CD14-positive monocyte (primary cell): ENCODE data around the gene SERPINF2. TPM values are rescaled to one million over a fixed set of nuclear protein-coding genes. Genes with fewer than 3 reads are reported as not detected.

Experiments used
- DNase-seq, 3 donors: peaks; one replicate each; pipeline ENCODE4 v3.0.0-alpha.2; 2011 to 2022
- H2AFZ ChIP-seq: 2 replicates; pipeline ENCODE4 v1.6.0; 2012; ENCODE audit warnings: mild to moderate bottlenecking, low read depth, low read length, inconsistent platforms; ENCODE audit not compliant: insufficient read depth, poor library complexity, severe bottlenecking
- H3K27ac ChIP-seq, 2 donors: 1 replicate in 1 of 2; 2 replicates in 1 of 2; pipeline ENCODE4 v1.5.1; 2012 to 2013; ENCODE audit warnings: low read length in 2 of 2, control low read depth in 1 of 2, inconsistent platforms in 1 of 2, low read depth in 1 of 2, mild to moderate bottlenecking in 1 of 2
- H3K27me3 ChIP-seq, 2 donors: one replicate each; pipeline versions ENCODE4 v1.6.0 to v1.6.1; 2011 to 2013; ENCODE audit warnings: low read length in 2 of 2; ENCODE audit not compliant: control insufficient read depth in 2 of 2, insufficient read depth in 2 of 2
- H3K36me3 ChIP-seq, 2 donors: replicated peaks in 1 of 2; 1 replicate in 1 of 2; 2 replicates in 1 of 2; pipeline versions ENCODE4 v1.5.1 to v1.6.1; 2012 to 2013; ENCODE audit warnings: low read length in 2 of 2, control low read depth in 1 of 2, inconsistent platforms in 1 of 2, mild to moderate bottlenecking in 1 of 2; ENCODE audit not compliant: insufficient read depth in 2 of 2, control insufficient read depth in 1 of 2
- H3K4me1 ChIP-seq, 2 donors: 1 replicate in 1 of 2; 2 replicates in 1 of 2; pipeline versions ENCODE4 v1.5.1 to v1.6.1; 2012 to 2013; ENCODE audit warnings: low read length in 2 of 2, control low read depth in 1 of 2, inconsistent platforms in 1 of 2, mild to moderate bottlenecking in 1 of 2, moderate library complexity in 1 of 2; ENCODE audit not compliant: insufficient read depth in 2 of 2, control insufficient read depth in 1 of 2
- H3K4me2 ChIP-seq: replicated peaks from 2 replicates; pipeline ENCODE3; 2012; ENCODE audit warnings: low read length, moderate library complexity, mild to moderate bottlenecking; ENCODE audit not compliant: poor library complexity, severe bottlenecking; ENCODE audit errors: extremely low read depth
- H3K4me3 ChIP-seq, 3 experiments: fragments of 200-600 bp in 1 of 3; sonication (generic) in 1 of 3; replicated peaks in 1 of 3; 1 replicate in 2 of 3; 2 replicates in 1 of 3; pipeline ENCODE4 v1.5.1; 2011 to 2013; ENCODE audit warnings: low read length in 3 of 3, mild to moderate bottlenecking in 3 of 3, control low read depth in 2 of 3, low read depth in 2 of 3, inconsistent platforms in 1 of 3, moderate library complexity in 1 of 3
- H3K79me2 ChIP-seq: 2 replicates; pipeline ENCODE4 v1.6.0; 2012; ENCODE audit warnings: mild to moderate bottlenecking, control low read depth, inconsistent platforms, low read length, moderate library complexity; ENCODE audit not compliant: insufficient read depth
- H3K9ac ChIP-seq: 2 replicates; pipeline ENCODE4 v1.6.0; 2017; ENCODE audit warnings: low read length, mild to moderate bottlenecking; ENCODE audit not compliant: insufficient read depth, poor library complexity, severe bottlenecking
- H3K9me3 ChIP-seq, 2 donors: replicated peaks in 1 of 2; 1 replicate in 1 of 2; 2 replicates in 1 of 2; pipeline versions ENCODE4 v1.5.1 to v1.6.1; 2012 to 2013; ENCODE audit warnings: low read length in 2 of 2, control low read depth in 1 of 2; ENCODE audit not compliant: control insufficient read depth in 1 of 2, insufficient read depth in 1 of 2
- H4K20me1 ChIP-seq: 2 replicates; pipeline ENCODE4 v1.6.0; 2012; ENCODE audit warnings: mild to moderate bottlenecking, low read length, control low read depth, moderate library complexity; ENCODE audit not compliant: insufficient read depth
- H3K27ac Mint-ChIP-seq, 7 donors: one replicate each; pipeline ENCODE4 v1.8.0; 2020; ENCODE audit warnings: mild to moderate bottlenecking in 7 of 7, mixed read lengths in 7 of 7, moderate library complexity in 6 of 7, inconsistent platforms in 2 of 7
- H3K27me3 Mint-ChIP-seq, 3 donors: one replicate each; pipeline ENCODE4 v1.8.0; 2021 to 2022; ENCODE audit warnings: low read depth in 3 of 3, mild to moderate bottlenecking in 3 of 3, mixed read lengths in 3 of 3, moderate library complexity in 3 of 3, inconsistent platforms in 1 of 3
- H3K36me3 Mint-ChIP-seq, 2 donors: one replicate each; pipeline ENCODE4 v1.8.0; 2020; ENCODE audit warnings: mixed read lengths in 2 of 2, inconsistent platforms in 1 of 2, mild to moderate bottlenecking in 1 of 2
- H3K4me1 Mint-ChIP-seq: one replicate; pipeline ENCODE4 v1.8.0; 2020; ENCODE audit warnings: mild to moderate bottlenecking, mixed read lengths
- H3K4me3 Mint-ChIP-seq, 2 donors: one replicate each; pipeline ENCODE4 v1.8.0; 2020; ENCODE audit warnings: mild to moderate bottlenecking in 2 of 2, mixed read lengths in 2 of 2, moderate library complexity in 1 of 2
- H3K9me3 Mint-ChIP-seq, 7 donors: one replicate each; pipeline ENCODE4 v1.8.0; 2020 to 2022; ENCODE audit warnings: mixed read lengths in 7 of 7, mild to moderate bottlenecking in 6 of 7, moderate library complexity in 6 of 7, inconsistent platforms in 2 of 7
- WGBS: methylation state at CpG from one replicate; pipeline ENCODE4 v1.1.5; 2013; ENCODE audit warnings: missing lambda C conversion rate; ENCODE audit not compliant: insufficient coverage; 5-methylcytosine and 5-hydroxymethylcytosine counted together
- intact Hi-C, 2 donors: fragments of 100-400 bp; cut with micrococcal nuclease; formaldehyde crosslinking; loops; one replicate each; pipeline versions ENCODE4 v1.15.0 to v1.15.1; 2023
- polyA plus RNA-seq, 3 donors: library from polyadenylated mRNA; depleted of rRNA in 1 of 3; unstranded in 2 of 3; stranded (reverse) in 1 of 3; fragments of 300-500 nt in 2 of 3; fragments of >200 nt in 1 of 3; fragmentation: Illumina TruSeq in 2 of 3; gene quantifications; 1 replicate in 2 of 3; 2 replicates in 1 of 3; pipeline ENCODE4 v1.2.3, GENCODE V29; 2012 to 2021
- TF ChIP-seq, protein P1 (sequence below): fragments of 200-600 bp; IDR thresholded peaks from one replicate; pipeline ENCODE4 v1.8.0; 2022; ENCODE audit warnings: antibody characterized with exemption, mild to moderate bottlenecking

Gene SERPINF2
- polyA plus RNA-seq, 3 donors = 0.75 to 1.5 (median 0.79) TPM

- Mint-ChIP-seq H3K4me3 (no peak overlapping the region), H3K27ac (no peak overlapping the region), H3K9me3 (no peaks in the 10 kb centered on the region), H3K36me3 (peaks cover 0 to 2% of the 10 kb centered on the region in 2 donors), H3K27me3 (peaks cover 0 to 5% (median 0%) of the 10 kb centered on the region in 3 donors), H3K4me1 (peaks cover 44% of the 10 kb centered on the region)
- H2AFZ ChIP-seq = no peak overlapping the region
- no peak overlapping the region for H3K27ac ChIP-seq
- WGBS = 81% methylated on average over 17 of the region's 20 CpGs
- H3K27me3 ChIP-seq = no peaks in the 10 kb centered on the region
- no peak overlapping the region for H3K4me2 ChIP-seq
- H3K4me1 ChIP-seq = peaks cover 45 to 48% of the 10 kb centered on the region in 2 donors
- no peaks in the 10 kb centered on the region for H3K79me2 ChIP-seq
- no peaks in the 10 kb centered on the region for H4K20me1 ChIP-seq
- intact Hi-C loops = no loop called here
- H3K4me3 ChIP-seq = no peak overlapping the region
- TF ChIP-seq, protein P1, sequence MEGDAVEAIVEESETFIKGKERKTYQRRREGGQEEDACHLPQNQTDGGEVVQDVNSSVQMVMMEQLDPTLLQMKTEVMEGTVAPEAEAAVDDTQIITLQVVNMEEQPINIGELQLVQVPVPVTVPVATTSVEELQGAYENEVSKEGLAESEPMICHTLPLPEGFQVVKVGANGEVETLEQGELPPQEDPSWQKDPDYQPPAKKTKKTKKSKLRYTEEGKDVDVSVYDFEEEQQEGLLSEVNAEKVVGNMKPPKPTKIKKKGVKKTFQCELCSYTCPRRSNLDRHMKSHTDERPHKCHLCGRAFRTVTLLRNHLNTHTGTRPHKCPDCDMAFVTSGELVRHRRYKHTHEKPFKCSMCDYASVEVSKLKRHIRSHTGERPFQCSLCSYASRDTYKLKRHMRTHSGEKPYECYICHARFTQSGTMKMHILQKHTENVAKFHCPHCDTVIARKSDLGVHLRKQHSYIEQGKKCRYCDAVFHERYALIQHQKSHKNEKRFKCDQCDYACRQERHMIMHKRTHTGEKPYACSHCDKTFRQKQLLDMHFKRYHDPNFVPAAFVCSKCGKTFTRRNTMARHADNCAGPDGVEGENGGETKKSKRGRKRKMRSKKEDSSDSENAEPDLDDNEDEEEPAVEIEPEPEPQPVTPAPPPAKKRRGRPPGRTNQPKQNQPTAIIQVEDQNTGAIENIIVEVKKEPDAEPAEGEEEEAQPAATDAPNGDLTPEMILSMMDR = no peak
- no peaks in the 10 kb centered on the region for H3K9me3 ChIP-seq
- no peaks in the 10 kb centered on the region for H3K36me3 ChIP-seq
- no peak for DNase-seq
- H3K9ac ChIP-seq = no peak overlapping the region
Observed at GRCh38 chr17:1755252-1755826, 12.7 kb downstream of the SERPINF2 start.

DNA sequence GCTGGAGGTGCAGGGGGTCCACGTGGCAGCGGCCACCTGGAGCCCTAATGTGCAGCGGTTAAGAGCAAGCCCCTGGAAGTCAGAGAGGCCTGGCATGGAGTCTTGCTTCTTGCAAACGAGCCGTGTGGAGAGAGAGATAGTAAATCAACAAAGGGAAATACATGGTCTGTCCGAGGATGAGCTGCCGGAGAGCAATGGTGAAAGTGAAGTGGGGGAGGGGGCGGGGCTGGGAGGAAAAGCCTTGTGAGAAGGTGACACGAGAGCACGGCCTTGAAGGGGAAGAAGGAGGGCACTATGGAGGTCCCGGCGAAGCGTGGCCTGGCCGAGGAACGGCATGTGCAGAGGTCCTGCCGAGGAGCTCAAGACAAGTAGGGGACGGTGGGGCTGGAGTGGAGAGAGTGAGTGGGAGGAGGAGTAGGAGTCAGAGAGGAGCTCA is 13.2 kb downstream of the SERPINF2 start:
- peaks cover 45 to 48% of the 10 kb centered on the region in 2 donors for H3K4me1 ChIP-seq
- Mint-ChIP-seq H3K27ac (no peak overlapping the region), H3K36me3 (peaks cover 0 to 2% of the 10 kb centered on the region in 2 donors), H3K27me3 (peaks cover 0 to 4% (median 0%) of the 10 kb centered on the region in 3 donors), H3K9me3 (no peaks in the 10 kb centered on the region), H3K4me1 (peaks cover 44% of the 10 kb centered on the region), H3K4me3 (no peak overlapping the region)
- H4K20me1 ChIP-seq = no peaks in the 10 kb centered on the region
- H3K27me3 ChIP-seq = no peaks in the 10 kb centered on the region
- intact Hi-C loops = no loop called here
- DNase-seq = no peak
- TF ChIP-seq, protein P1 = no peak
- no peak overlapping the region for H3K4me3 ChIP-seq
- no peak overlapping the region for H3K27ac ChIP-seq
- no peaks in the 10 kb centered on the region for H3K36me3 ChIP-seq
- no peak overlapping the region for H3K4me2 ChIP-seq
- H3K9me3 ChIP-seq = no peaks in the 10 kb centered on the region
- no peak overlapping the region for H3K9ac ChIP-seq
- no peaks in the 10 kb centered on the region for H3K79me2 ChIP-seq
- WGBS = 81% methylated on average over 17 of the region's 17 CpGs
- H2AFZ ChIP-seq = no peak overlapping the region
